Activated CD4-positive, alpha-beta T cell treated with anti-CD3 and anti-CD28 coated beads, Interleukin-2, amount 50 U/mL, for 1 hour (primary cell): ENCODE results near the gene PRPSAP1.
"Not testable (repeated sequence)": the region's sequence is repeated elsewhere in the genome, so short reads cannot be mapped to it uniquely, and the experiment has no call there.

Experiments used
- DNase-seq: peaks from one replicate; pipeline ENCODE4 v3.0.0-alpha.2; 2020

Gene PRPSAP1

GRCh38 chr17:76276461-76277299, 77.0 kb downstream of the PRPSAP1 start:
- no peak for DNase-seq

GRCh38 chr17:76276069-76276431, 77.7 kb downstream of the PRPSAP1 start:
- DNase-seq, result no peak

GRCh38 chr17:76275382-76276068, 78.2 kb downstream of the PRPSAP1 start:
- DNase-seq, result no peak

GRCh38 chr17:76274112-76274956, 79.4 kb downstream of the PRPSAP1 start:
- DNase-seq, result no peak

GRCh38 chr17:76273445-76274111, 80.1 kb downstream of the PRPSAP1 start:
- DNase-seq, result no peak

- DNase-seq, result peak; percentile 26
These were observed 80.9 kb downstream of the PRPSAP1 start for GRCh38 chr17:76272541-76273444.

- peak; percentile 37 for DNase-seq
These were observed 81.8 kb downstream of the PRPSAP1 start for GRCh38 chr17:76271669-76272540.

- no peak for DNase-seq
These were observed 82.7 kb downstream of the PRPSAP1 start for GRCh38 chr17:76270770-76271668.

GRCh38 chr17:76270127-76270592, 83.6 kb downstream of the PRPSAP1 start:
- no peak for DNase-seq

GRCh38 chr17:76268991-76269981, 84.4 kb downstream of the PRPSAP1 start:
- no peak for DNase-seq

- peak; percentile 67 for DNase-seq
These were observed 85.5 kb downstream of the PRPSAP1 start for GRCh38 chr17:76268015-76268749.

- DNase-seq, result not testable (repeated sequence)
These were observed 86.1 kb downstream of the PRPSAP1 start for GRCh38 chr17:76267581-76268001.

GRCh38 chr17:76267051-76267576, 86.6 kb downstream of the PRPSAP1 start:
- no peak for DNase-seq

- DNase-seq, result no peak
These were observed 87.3 kb downstream of the PRPSAP1 start for GRCh38 chr17:76266244-76266938.

- peak; percentile 57 for DNase-seq
These were observed 88.0 kb downstream of the PRPSAP1 start for GRCh38 chr17:76265624-76266243.
